Endothelial cell of umbilical vein (primary cell): ENCODE data around the gene H1-8. TPM values are rescaled to one million over a fixed set of nuclear protein-coding genes. Genes with fewer than 3 reads are reported as not detected.

Experiments
- BruUV-seq: library from RNA; stranded (reverse); fragments of 400-500 nt; replicated peaks from 2 replicates; lab custom pipeline; 2021; lab: Mats Ljungman, UMichigan
- CTCF ChIA-PET: fragments of 300-600, 350-600 bp; sonication (Branson Sonifier 250); formaldehyde crosslinking; loops from one replicate; lab custom pipeline; 2021; ENCODE audit warnings: antibody characterized with exemption, inconsistent platforms; lab: Charles Lee
- POLR2A ChIA-PET: fragments of 300-600, 350-600 bp; sonication (Branson Sonifier 250); formaldehyde crosslinking; loops from one replicate; lab custom pipeline; 2021; ENCODE audit warnings: antibody characterized with exemption, inconsistent platforms; lab: Charles Lee
- DNase-seq: peaks from one replicate; pipeline ENCODE4 v3.0.0-alpha.2; 2011; ENCODE audit warnings: low read depth, low spot score
- FAIRE-seq: peaks from 2 replicates; lab custom pipeline; 2011; peaks lifted over from hg19 to GRCh38; lab: Jason Lieb, UNC
- H2AFZ ChIP-seq: 2 replicates; pipeline ENCODE4 v1.6.0; 2012; ENCODE audit warnings: low read depth, low read length, control low read depth, inconsistent platforms
- H3K27ac ChIP-seq: 2 replicates; pipeline ENCODE4 v1.5.1; 2011; ENCODE audit warnings: low read depth, mild to moderate bottlenecking, control low read depth, low read length, moderate library complexity; ENCODE audit not compliant: insufficient read depth
- H3K27me3 ChIP-seq, 2 experiments: 2 replicates each; pipeline versions ENCODE4 v1.6.0 to v1.6.1; 2011; ENCODE audit warnings: low read length in 2 of 2, mixed read lengths in 1 of 2; ENCODE audit not compliant: control insufficient read depth in 2 of 2, insufficient read depth in 2 of 2
- H3K36me3 ChIP-seq, 2 experiments: 2 replicates in 1 of 2; 3 replicates in 1 of 2; pipeline ENCODE4 v1.5.1; 2011; ENCODE audit warnings: low read length in 2 of 2, mild to moderate bottlenecking in 1 of 2, moderate library complexity in 1 of 2; ENCODE audit not compliant: control insufficient read depth in 2 of 2, insufficient read depth in 2 of 2; ENCODE audit errors: extremely low read depth in 1 of 2
- H3K4me1 ChIP-seq: 3 replicates; pipeline ENCODE4 v1.5.1; 2011; ENCODE audit warnings: mild to moderate bottlenecking, low read length; ENCODE audit not compliant: control insufficient read depth, insufficient read depth; ENCODE audit errors: extremely low read depth
- H3K4me2 ChIP-seq: 2 replicates; pipeline ENCODE4 v1.6.1; 2011; ENCODE audit warnings: low read length, control low read depth, mixed read lengths; ENCODE audit not compliant: insufficient read depth
- H3K4me3 ChIP-seq, 3 experiments: fragments of 200-600 bp in 1 of 3; sonication (generic), shearing (Covaris generic) in 1 of 3; replicated peaks in 1 of 3; 2 replicates each; pipeline ENCODE4 v1.5.1; 2011 to 2016; ENCODE audit warnings: control low read depth in 3 of 3, low read length in 3 of 3, mild to moderate bottlenecking in 2 of 3, inconsistent platforms in 1 of 3, low read depth in 1 of 3, moderate library complexity in 1 of 3; ENCODE audit not compliant: insufficient read depth in 1 of 3
- H3K79me2 ChIP-seq: 2 replicates; pipeline ENCODE4 v1.6.0; 2012; ENCODE audit warnings: low read length, inconsistent platforms; ENCODE audit not compliant: control insufficient read depth, insufficient read depth
- H3K9ac ChIP-seq: replicated peaks from 2 replicates; pipeline ENCODE3; 2011; ENCODE audit warnings: low read length, control low read depth; ENCODE audit not compliant: insufficient read depth; ENCODE audit errors: extremely low read depth
- H3K9me1 ChIP-seq: replicated peaks from 3 replicates; pipeline ENCODE4 v1.6.0; 2011; ENCODE audit warnings: mild to moderate bottlenecking, low read length; ENCODE audit not compliant: control insufficient read depth, insufficient read depth; ENCODE audit errors: extremely low read depth
- H3K9me3 ChIP-seq: replicated peaks from 2 replicates; pipeline ENCODE4 v1.5.1; 2012; ENCODE audit warnings: low read length, inconsistent platforms; ENCODE audit not compliant: control insufficient read depth, insufficient read depth
- H4K20me1 ChIP-seq: replicated peaks from 2 replicates; pipeline ENCODE3; 2011; ENCODE audit warnings: mild to moderate bottlenecking, low read length; ENCODE audit not compliant: control insufficient read depth, insufficient read depth; ENCODE audit errors: extremely low read depth
- FOS ChIP-seq: IDR thresholded peaks from 2 replicates; pipeline ENCODE4 v1.6.1; 2011; ENCODE audit warnings: mild to moderate bottlenecking, low read length, moderate library complexity, borderline replicate concordance; ENCODE audit not compliant: insufficient read depth
- JUN ChIP-seq: IDR thresholded peaks from 2 replicates; pipeline ENCODE4 v1.6.1; 2011; ENCODE audit warnings: borderline replicate concordance, low read depth; ENCODE audit not compliant: insufficient read length, insufficient read depth
- POLR2A ChIP-seq: IDR thresholded peaks from 2 replicates; pipeline ENCODE4 v1.6.1; 2012; ENCODE audit warnings: low read depth, mild to moderate bottlenecking, control low read depth, low read length
- POLR2AphosphoS5 ChIP-seq: IDR thresholded peaks from 2 replicates; pipeline ENCODE4 v1.6.1; 2012; ENCODE audit warnings: low read depth, mild to moderate bottlenecking, control low read depth, low read length, moderate library complexity; ENCODE audit not compliant: insufficient read depth
- dilution Hi-C: fragments of 300-500 bp; cut with MboI; formaldehyde crosslinking; loops from one replicate; pipeline ENCODE4 v1.15.0; 2019; ENCODE audit warnings: low sequenced_read_pairs; ENCODE audit not compliant: extremely low pct_ligation_motif_present
- intact Hi-C: fragments of 100-400 bp; cut with micrococcal nuclease; formaldehyde crosslinking; loops from one replicate; pipeline ENCODE4 v1.10.0; 2022
- polyA plus RNA-seq, 4 experiments: library from polyadenylated mRNA; depleted of rRNA in 3 of 4; stranded (reverse) in 3 of 4; unstranded in 1 of 4; fragments of >200 nt; gene quantifications; 2 replicates each; pipeline versions ENCODE4 v1.2.1 to v1.2.3, GENCODE V29; 2011 to 2012; ENCODE audit warnings: missing spikeins in 1 of 4
- total RNA-seq: library from RNA; stranded (reverse); gene quantifications from 2 replicates; pipeline ENCODE4 v1.2.3, GENCODE V29; 2021
- TF ChIP-seq, protein P1 (sequence below), 2 donors: IDR thresholded peaks; 1 replicate in 1 of 2; 2 replicates in 1 of 2; pipeline ENCODE4 v1.5.1; 2011; ENCODE audit warnings: low read length in 2 of 2, mild to moderate bottlenecking in 2 of 2, moderate library complexity in 2 of 2, control low read depth in 1 of 2, inconsistent platforms in 1 of 2, low read depth in 1 of 2; ENCODE audit not compliant: insufficient read depth in 1 of 2; ENCODE audit errors: extremely low read depth in 1 of 2

The H1-8 gene
- total and polyA plus RNA-seq, 2 donors (not counting 3 experiments of a cell fraction or from before 2014, with no cell fraction given) = not detected

GRCh38 chr3:129563332-129563731, 20.4 kb downstream of the H1-8 start:
- Histone ChIP-seq H4K20me1 (no peaks in the 10 kb centered on the region), H2AFZ (no peak overlapping the region), H3K4me3 (no peak overlapping the region), H3K79me2 (no peaks in the 10 kb centered on the region), H3K9me1 (no peaks in the 10 kb centered on the region), H3K36me3 (peaks cover 23 to 65% of the 10 kb centered on the region in 2 experiments), H3K9ac (no peak overlapping the region), H3K4me2 (no peak overlapping the region), H3K27ac (no peak overlapping the region), H3K4me1 (peaks cover 40% of the 10 kb centered on the region), H3K27me3 (no peaks in the 10 kb centered on the region), H3K9me3 (no peaks in the 10 kb centered on the region)
- POLR2A ChIA-PET = no interaction called here
- dilution Hi-C loops = no loop called here
- CTCF ChIA-PET = interaction anchor here (1.0 kb wide), 1 partner anchor 180 kb away, joined by 5 read pairs; no protein-coding TSS in a partner anchor
- BruUV-seq = no TSS peak
- FAIRE-seq (no peak), DNase-seq (no peak)
- TF ChIP-seq FOS = no peak
- TF ChIP-seq, protein P1, sequence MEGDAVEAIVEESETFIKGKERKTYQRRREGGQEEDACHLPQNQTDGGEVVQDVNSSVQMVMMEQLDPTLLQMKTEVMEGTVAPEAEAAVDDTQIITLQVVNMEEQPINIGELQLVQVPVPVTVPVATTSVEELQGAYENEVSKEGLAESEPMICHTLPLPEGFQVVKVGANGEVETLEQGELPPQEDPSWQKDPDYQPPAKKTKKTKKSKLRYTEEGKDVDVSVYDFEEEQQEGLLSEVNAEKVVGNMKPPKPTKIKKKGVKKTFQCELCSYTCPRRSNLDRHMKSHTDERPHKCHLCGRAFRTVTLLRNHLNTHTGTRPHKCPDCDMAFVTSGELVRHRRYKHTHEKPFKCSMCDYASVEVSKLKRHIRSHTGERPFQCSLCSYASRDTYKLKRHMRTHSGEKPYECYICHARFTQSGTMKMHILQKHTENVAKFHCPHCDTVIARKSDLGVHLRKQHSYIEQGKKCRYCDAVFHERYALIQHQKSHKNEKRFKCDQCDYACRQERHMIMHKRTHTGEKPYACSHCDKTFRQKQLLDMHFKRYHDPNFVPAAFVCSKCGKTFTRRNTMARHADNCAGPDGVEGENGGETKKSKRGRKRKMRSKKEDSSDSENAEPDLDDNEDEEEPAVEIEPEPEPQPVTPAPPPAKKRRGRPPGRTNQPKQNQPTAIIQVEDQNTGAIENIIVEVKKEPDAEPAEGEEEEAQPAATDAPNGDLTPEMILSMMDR (IDR thresholded peaks at IDR 0.05; ENCODE audit: extremely low read depth in 1 of 2, insufficient read depth in 1 of 2, low read depth in 1 of 2, low read length in 2 of 2) = no peak
- peak; percentile 41 for TF ChIP-seq POLR2A
- no peak for TF ChIP-seq JUN
- TF ChIP-seq POLR2AphosphoS5 = no peak
- intact Hi-C loops = loop anchor here (5.0 kb wide), 1 partner anchor 181 kb away; no protein-coding TSS in a partner anchor
